ENCODE data around the gene KIRREL3.

The KIRREL3 gene

DNA sequence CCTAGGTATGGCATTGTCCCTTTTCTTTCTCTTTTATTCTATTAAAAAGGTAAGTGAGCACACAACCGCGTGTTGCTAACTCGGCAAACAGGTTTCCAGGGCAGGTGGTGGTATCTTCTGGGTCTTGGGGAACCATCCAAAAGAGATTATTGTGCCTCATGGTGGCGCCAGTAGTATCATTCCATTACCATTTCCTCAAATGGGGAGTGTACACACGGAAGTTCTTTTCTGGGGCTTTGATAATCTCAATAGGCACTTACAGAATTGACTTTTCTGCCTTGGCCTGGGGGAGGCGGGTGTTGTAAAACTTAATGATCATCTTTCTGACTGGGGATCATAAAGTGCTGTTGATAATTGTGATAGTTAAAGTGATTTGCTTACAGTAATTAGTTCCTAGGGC, 234.1 kb downstream of the KIRREL3 start:
- H3K27ac ChIP-seq = no peak overlapping the region
- TF ChIP-seq ZFX (IDR thresholded peaks at IDR 0.05) = no peak
- TF ChIP-seq, protein P1, sequence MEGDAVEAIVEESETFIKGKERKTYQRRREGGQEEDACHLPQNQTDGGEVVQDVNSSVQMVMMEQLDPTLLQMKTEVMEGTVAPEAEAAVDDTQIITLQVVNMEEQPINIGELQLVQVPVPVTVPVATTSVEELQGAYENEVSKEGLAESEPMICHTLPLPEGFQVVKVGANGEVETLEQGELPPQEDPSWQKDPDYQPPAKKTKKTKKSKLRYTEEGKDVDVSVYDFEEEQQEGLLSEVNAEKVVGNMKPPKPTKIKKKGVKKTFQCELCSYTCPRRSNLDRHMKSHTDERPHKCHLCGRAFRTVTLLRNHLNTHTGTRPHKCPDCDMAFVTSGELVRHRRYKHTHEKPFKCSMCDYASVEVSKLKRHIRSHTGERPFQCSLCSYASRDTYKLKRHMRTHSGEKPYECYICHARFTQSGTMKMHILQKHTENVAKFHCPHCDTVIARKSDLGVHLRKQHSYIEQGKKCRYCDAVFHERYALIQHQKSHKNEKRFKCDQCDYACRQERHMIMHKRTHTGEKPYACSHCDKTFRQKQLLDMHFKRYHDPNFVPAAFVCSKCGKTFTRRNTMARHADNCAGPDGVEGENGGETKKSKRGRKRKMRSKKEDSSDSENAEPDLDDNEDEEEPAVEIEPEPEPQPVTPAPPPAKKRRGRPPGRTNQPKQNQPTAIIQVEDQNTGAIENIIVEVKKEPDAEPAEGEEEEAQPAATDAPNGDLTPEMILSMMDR (conservative IDR thresholded peaks at IDR 0.05) = peak; percentile 22

DNA sequence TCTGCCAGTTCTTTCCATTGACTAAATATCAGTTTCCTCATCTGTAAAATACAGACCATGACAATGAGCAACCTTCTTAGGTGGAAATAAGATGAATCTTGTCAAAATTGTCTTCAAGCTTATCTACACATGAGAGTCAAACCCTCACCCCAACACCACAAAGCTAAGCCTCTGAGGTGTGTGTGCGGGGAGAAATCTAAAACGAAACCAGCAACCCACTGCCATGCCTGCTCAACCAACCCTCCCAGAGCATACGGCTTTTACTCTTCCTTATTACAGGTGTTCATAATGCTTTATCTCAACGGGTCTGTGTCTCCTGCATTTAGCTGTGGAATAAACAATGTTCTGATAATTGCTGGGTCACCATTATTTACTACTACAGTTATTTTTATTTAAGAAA, 235.4 kb downstream of the KIRREL3 start:
- no peak overlapping the region for H3K27ac ChIP-seq
- TF ChIP-seq, protein P1 (conservative IDR thresholded peaks at IDR 0.05) = no peak
- no peak for TF ChIP-seq ZFX (IDR thresholded peaks at IDR 0.05)

DNA sequence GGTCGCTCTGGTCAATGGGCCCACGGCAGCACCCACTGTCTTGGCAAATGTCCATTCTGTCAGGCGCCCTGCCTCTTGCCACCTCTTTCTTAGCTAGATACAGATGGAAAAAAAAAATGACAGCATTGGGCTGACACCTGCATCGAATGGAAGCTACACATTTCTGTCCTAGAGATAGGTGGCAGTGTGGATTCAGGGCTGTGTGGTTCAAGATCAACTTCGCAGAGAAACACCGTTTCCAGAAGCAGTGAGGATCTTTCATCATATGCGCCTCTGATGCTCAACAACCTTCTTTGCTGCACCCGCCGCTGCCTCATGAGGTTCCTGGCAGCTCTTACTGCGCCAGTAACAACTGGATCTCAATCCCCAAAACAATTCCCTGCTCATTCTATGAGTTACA, 236.3 kb downstream of the KIRREL3 start:
- no peak overlapping the region for H3K27ac ChIP-seq
- TF ChIP-seq, protein P1 (conservative IDR thresholded peaks at IDR 0.05) = peak; percentile 21
- TF ChIP-seq ZFX (IDR thresholded peaks at IDR 0.05) = no peak

DNA sequence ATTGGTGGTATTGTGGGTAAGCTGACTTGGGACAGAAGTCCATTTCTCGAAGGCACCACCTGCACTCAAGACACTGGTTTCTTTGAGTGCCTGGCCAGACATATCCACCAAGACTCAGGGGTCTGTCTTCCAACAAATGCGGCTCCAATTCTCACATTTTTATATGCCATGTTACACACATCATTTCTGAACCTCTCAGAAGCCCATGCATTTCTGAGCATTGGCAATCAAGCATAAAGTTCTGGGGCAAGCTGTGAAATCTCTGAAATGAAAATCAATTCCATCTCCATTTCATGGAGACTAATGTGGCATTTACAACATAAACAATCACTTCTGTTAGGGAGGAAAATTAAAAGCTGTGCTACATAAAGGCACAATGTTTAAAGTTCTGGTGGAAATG, 243.7 kb downstream of the KIRREL3 start:
- no peak for TF ChIP-seq ZFX (IDR thresholded peaks at IDR 0.05)
- TF ChIP-seq, protein P1 (conservative IDR thresholded peaks at IDR 0.05) = no peak
- no peak overlapping the region for H3K27ac ChIP-seq

DNA sequence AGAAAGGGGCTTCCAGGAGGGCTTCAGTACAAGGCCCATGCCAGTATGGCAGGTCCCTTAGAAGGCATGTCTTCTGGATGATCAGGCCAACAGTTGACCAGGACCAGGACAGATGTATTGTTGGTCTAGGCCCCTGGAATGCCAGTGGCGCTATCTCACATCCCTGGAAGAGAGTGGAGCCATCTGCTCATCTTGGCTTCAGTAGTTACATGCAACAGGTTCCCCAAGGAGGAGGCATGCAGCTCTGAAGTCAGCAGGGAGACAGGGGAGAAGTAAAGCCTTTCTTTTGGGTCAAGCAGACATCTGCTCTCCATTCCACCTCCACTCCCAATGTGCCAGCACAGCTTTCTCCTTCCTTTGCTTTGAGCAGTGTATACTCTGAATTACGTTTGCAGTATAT, 244.1 kb downstream of the KIRREL3 start:
- TF ChIP-seq, protein P1 (conservative IDR thresholded peaks at IDR 0.05) = no peak
- no peak for TF ChIP-seq ZFX (IDR thresholded peaks at IDR 0.05)
- no peak overlapping the region for H3K27ac ChIP-seq

DNA sequence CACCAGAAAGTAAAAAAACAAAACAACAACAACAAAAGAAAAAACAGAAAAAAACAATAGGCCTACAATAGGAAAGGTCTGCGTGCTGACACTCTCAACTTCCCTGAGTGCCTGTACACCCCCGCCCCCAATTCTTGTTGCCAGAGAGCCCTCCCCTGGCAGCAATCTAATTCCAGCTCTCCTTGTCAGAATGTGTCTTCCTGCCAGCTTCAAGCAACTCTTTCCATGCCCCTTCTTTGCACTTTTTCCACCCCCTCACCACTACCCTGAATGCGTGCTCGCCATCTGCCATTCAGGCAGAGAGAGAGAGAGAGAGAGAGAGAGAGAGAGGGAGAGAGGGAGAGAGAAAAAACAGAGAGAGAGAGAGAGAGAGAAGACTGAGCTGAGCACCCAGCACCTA, 245.0 kb downstream of the KIRREL3 start:
- TF ChIP-seq, protein P1 (conservative IDR thresholded peaks at IDR 0.05) = no peak
- no peak for TF ChIP-seq ZFX (IDR thresholded peaks at IDR 0.05)
- H3K27ac ChIP-seq = no peak overlapping the region

DNA sequence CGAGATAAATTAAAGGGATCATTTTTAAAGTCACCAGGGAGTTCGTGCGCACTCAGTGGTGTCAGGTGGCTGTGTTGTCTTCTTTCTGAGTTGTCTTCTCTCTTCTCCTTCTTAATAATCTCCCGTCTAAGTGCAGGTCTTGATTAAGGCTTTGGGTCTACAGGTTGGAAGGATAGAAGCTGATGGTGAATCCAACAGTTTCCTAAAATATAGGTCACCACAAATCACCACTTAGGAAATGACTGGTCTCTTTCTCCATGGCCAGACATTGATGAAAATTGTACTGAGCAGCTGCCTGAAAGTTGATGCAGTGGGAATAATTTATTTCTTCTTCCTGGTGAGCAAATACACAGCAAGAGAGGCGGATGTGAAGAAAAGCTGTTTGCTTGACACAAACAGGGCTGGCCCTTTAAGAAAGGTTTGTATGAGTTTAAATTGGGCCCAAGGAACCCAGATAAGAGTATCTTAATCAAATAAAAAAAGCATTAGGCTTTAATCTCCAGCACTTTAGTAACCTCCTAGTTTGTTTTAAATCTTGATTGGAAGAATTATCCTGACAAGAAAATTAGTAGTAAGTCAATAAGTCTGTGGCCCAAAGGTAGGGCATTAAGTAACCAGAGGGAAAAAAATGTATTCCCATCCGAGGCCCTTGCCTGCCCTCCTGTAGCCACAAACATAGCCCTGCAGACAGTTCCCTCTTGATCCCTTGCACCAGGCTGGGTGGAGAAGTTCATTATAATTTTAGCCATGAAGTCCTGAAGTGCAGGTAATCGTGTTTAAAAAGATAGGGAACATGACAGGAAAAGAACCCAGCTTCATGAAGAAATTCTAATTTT, 245.8 kb downstream of the KIRREL3 start:
- TF ChIP-seq, protein P1 (conservative IDR thresholded peaks at IDR 0.05) = no peak
- no peak for TF ChIP-seq ZFX (IDR thresholded peaks at IDR 0.05)
- H3K27ac ChIP-seq = no peak overlapping the region
